Stimulated activated CD4-positive, alpha-beta T cell treated with anti-CD3 and anti-CD28 coated beads, Interleukin-4, amount 100 ng/mL, for 4 hours (primary cell): ENCODE results near the gene LHCGR.
"Not testable (repeated sequence)": the region's sequence is repeated elsewhere in the genome, so short reads cannot be mapped to it uniquely, and the experiment has no call there.

ENCODE experiments used
- DNase-seq, 2 experiments: peaks; one replicate each; pipeline ENCODE4 v3.0.0-alpha.2; 2020

LHCGR gene

GRCh38 chr2:48703621-48704020, 51.9 kb downstream of the LHCGR start:
- not testable (repeated sequence) for DNase-seq

GRCh38 chr2:48699348-48699930, 56.1 kb downstream of the LHCGR start:
- no peak for DNase-seq

- DNase-seq: no peak
These were observed 58.6 kb downstream of the LHCGR start for GRCh38 chr2:48696881-48697280.

- DNase-seq: no peak
These were observed 59.5 kb downstream of the LHCGR start for GRCh38 chr2:48695991-48696390.

DNA sequence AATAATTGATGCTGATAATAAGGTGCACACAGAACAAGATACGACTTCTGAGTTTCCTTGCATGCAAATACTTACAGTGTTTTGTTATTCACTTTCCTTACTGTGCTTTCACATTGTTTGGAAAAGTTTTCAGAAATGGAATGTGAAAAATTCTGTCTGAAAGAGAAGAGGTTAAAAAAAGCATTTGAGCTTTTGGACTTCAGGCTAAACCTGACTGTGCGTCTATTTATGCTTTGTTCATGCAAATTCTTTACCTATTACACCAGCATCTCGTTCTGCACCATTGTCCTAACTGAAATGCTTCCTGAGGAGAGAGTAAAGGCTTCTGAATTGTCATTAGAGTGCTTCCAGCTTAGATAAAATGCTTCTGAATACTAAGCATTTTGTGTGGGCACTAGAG, 61.4 kb downstream of the LHCGR start:
- DNase-seq: no peak

- no peak for DNase-seq
These were observed 61.9 kb downstream of the LHCGR start for GRCh38 chr2:48693645-48694044.

DNA sequence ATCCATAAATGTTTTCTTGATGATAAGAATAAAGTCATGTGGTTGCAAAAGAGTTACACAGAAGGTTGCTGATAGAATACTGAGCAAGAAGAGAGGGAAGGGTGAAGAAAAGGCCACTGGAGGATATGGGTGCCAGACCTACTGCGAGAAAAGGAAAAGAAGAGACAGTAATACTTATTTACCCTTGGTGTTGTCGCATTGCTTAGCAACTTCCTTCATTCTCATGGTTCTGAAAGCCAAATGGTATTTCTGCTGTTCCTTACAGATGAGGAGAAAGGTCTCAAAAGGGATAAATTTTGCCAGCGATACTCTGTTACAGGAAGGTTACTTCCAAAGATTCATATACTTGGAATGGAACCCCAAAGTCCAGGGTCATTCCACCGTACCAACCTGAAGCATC, 62.5 kb downstream of the LHCGR start:
- no peak for DNase-seq

GRCh38 chr2:48691935-48692691, 63.4 kb downstream of the LHCGR start:
- no peak for DNase-seq

DNA sequence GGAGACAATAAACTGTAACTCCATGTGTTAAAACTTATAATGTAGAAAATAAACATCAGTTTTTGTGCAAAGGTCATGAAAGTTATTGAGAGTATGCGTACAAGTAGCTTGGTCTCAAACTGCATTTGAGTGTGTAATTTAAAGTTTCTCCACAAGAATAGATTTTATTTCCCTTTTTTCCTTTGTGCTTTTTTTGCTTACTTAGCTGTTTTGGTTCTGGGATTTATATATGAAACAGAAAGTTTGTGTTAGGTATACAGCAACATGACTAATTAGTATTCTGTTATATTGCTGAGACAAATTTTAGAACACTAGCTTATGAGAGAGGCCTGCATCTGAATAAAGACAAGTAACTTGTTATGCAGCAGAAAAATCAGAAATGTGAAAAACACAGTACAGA, 70.4 kb downstream of the LHCGR start:
- no peak for DNase-seq

DNA sequence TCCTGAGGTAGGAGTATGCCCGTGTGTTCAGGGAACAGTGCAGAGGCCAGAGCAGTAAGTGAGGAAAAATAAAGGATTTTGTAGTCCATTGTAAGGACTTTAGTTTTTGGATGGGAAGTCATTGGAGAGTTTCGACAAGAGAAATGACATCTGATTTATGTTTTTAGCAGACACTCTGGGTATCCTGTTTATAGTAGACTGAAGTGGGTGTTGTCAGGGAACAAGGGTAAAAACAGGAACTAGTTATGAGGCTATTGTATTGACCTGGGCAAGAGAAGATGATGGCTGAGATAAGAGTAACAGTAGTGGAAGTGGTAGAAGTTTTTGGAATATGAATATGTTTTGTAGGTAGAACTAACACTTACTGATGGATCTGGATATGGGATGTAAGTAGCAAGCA, 78.1 kb downstream of the LHCGR start:
- DNase-seq: no peak

GRCh38 chr2:48674933-48675332, 80.6 kb downstream of the LHCGR start:
- no peak for DNase-seq

- no peak for DNase-seq
These were observed 81.9 kb downstream of the LHCGR start for GRCh38 chr2:48673581-48673980.

DNA sequence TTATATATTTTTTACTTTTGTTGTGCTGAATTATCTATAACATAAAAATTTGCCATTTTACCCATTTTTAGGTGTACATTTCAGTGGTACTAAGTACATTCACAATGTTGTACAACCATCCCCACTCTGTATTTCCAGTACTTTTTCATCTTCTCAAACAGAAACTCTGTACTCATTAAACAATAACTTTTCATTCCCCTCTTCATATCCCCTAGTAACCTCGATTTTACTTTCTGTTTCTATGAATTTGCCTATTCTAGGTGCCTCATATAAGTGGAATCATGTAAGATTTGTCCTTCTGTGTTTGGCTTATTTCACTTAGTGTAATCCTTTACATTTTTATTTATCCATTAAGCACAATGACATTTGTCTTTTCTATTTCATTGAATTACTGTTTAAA, 86.5 kb downstream of the LHCGR start:
- DNase-seq: no peak

DNA sequence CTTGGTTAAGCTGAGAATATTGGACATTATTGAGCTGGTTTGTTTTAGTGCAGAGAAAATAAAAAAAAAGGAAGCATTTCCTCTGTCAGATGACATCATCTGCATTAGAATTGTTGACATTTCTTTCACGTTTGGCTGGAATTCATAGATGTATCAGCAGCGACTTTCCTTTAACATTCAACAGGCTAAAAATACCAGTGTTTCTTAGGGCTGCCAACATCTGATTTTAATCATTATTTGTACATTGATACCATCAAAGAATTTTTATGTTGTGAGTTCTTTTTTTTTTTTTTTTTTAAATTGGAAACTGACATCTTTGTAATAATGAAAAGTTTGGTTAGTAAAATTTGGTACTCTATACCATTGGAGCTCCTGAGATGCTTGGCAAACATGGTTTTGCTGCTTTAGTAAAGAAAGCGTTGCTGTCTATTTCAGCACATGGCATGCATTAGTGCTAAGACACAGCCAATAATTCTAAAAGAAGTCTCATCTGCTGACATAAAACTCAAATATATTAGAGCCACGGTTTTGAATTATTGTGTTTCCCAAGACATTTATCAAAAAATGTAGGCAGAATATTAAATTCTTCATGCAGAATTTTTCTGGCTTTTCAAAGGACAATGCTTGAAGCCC, 104.2 kb downstream of the LHCGR start:
- DNase-seq: no peak

DNA sequence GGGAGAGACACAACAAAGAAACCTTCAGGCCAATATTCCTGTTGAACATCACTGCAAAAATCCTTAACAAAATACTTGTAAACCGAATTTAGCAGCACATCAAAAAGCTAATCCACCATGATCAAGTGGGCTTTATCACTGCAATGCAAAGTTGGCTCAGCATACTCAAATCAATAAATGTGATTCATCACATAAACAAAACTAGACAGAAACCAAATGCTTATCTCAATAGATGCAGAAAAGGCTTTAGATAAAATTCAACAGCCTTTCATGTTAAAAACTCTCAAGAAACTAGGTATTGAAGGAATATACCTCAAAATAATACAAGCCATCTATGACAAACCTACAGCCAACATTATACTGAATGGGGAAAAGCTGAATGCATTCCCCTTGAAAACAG, 117.3 kb downstream of the LHCGR start:
- DNase-seq: no peak
